H1 (cell line): ENCODE measurements around the gene LAMB3. TPM values are rescaled to one million over a fixed set of nuclear protein-coding genes. Genes with fewer than 3 reads are reported as not detected.

Experiments
- BCL11A ChIP-seq, 2 experiments: IDR thresholded peaks; one replicate each; pipeline ENCODE4 v1.6.1; 2011; ENCODE audit warnings: low read depth in 2 of 2, low read length in 2 of 2, mild to moderate bottlenecking in 2 of 2
- PHF8 ChIP-seq: fragments of 200-600 bp; sonication (generic); conservative IDR thresholded peaks from 2 replicates; pipeline ENCODE4 v1.7.1; 2012; ENCODE audit warnings: low read depth, mild to moderate bottlenecking, inconsistent platforms, low read length, moderate library complexity
- SAP30 ChIP-seq: fragments of 300-600 bp; sonication (generic); IDR thresholded peaks from 2 replicates; pipeline ENCODE4 v1.7.1; 2012; ENCODE audit warnings: low read length, moderate library complexity, mild to moderate bottlenecking, inconsistent platforms; ENCODE audit not compliant: insufficient read depth, insufficient replicate concordance
- polyA plus RNA-seq, 7 experiments: library from polyadenylated mRNA; depleted of rRNA in 3 of 7; stranded (reverse) in 5 of 7; unstranded in 2 of 7; fragments of >200 nt in 5 of 7; fragments of 200-250 nt in 2 of 7; gene quantifications; 1 replicate in 5 of 7; 2 replicates in 1 of 7; 4 replicates in 1 of 7; pipeline versions ENCODE4 v1.2.1 to v1.2.3, GENCODE V29; 2011 to 2013; ENCODE audit warnings: missing spikeins in 2 of 7, mixed read lengths in 2 of 7
- total RNA-seq: library from RNA; stranded (reverse); fragmentation: NEBNext Ultra II Directional; extraction: Animal tissue kit (Norgen Biotek cat#: 25700); gene quantifications from 2 replicates; pipeline ENCODE4 v1.2.1, GENCODE V29; 2021

LAMB3 gene
- total and polyA plus RNA-seq, 2 of the 8 experiments (the other 6 are each of a cell fraction or from before 2014, with no cell fraction given), result 0.45 to 0.50 TPM

- no peak for TF ChIP-seq BCL11A (IDR thresholded peaks at IDR 0.05; ENCODE audit: low read depth in 2 of 2, low read length in 2 of 2)
- TF ChIP-seq SAP30, result no peak
- no peak for TF ChIP-seq PHF8
These were observed 44.4 kb downstream of the LAMB3 start (continued) for GRCh38 chr1:209607795-209608178.
